DND-41 (cell line): ENCODE results near the gene RUFY3.

Source experiments
- ATAC-seq: fragments of 200-7000 bp; cut with Tn5 transposase; 3 replicates; pipeline ENCODE4 v1.9.1; 2021; ENCODE audit warnings: low read depth; ENCODE audit not compliant: insufficient read depth
- DNase-seq: peaks from one replicate; pipeline ENCODE4 v3.0.0-alpha.2; 2020
- H2AFZ ChIP-seq: 2 replicates; pipeline ENCODE4 v1.6.0; 2012; ENCODE audit warnings: low read depth, low read length
- H3K27ac ChIP-seq: 2 replicates; pipeline ENCODE4 v1.5.1; 2012; ENCODE audit warnings: low read length, inconsistent platforms
- H3K27me3 ChIP-seq: fragments of 200-600 bp; sonication (generic); 2 replicates; pipeline ENCODE4 v1.6.0; 2012; ENCODE audit warnings: low read length, mild to moderate bottlenecking, inconsistent platforms; ENCODE audit not compliant: insufficient read depth, poor library complexity
- H3K36me3 ChIP-seq: 2 replicates; pipeline ENCODE4 v1.5.1; 2012; ENCODE audit warnings: low read length, inconsistent platforms; ENCODE audit not compliant: insufficient read depth
- H3K4me1 ChIP-seq: 2 replicates; pipeline ENCODE4 v1.5.1; 2012; ENCODE audit warnings: mild to moderate bottlenecking, low read length; ENCODE audit not compliant: insufficient read depth
- H3K4me2 ChIP-seq: 2 replicates; pipeline ENCODE4 v1.6.0; 2012; ENCODE audit warnings: mild to moderate bottlenecking, moderate library complexity, low read length, inconsistent platforms; ENCODE audit not compliant: insufficient read depth
- H3K4me3 ChIP-seq, 2 experiments: fragments of 200-600 bp in 1 of 2; shearing (Covaris generic) in 1 of 2; 2 replicates each; pipeline ENCODE4 v1.5.1; 2012 to 2016; ENCODE audit warnings: inconsistent platforms in 2 of 2, low read length in 2 of 2, mild to moderate bottlenecking in 2 of 2, low read depth in 1 of 2, moderate library complexity in 1 of 2
- H3K79me2 ChIP-seq: 2 replicates; pipeline ENCODE4 v1.6.0; 2012; ENCODE audit warnings: low read length, inconsistent platforms; ENCODE audit not compliant: insufficient read depth
- H3K9ac ChIP-seq: 2 replicates; pipeline ENCODE4 v1.6.0; 2012; ENCODE audit warnings: low read depth, mild to moderate bottlenecking, inconsistent platforms, low read length, moderate library complexity
- H3K9me3 ChIP-seq: 2 replicates; pipeline ENCODE4 v1.5.1; 2012; ENCODE audit warnings: low read length, moderate library complexity, mild to moderate bottlenecking, inconsistent platforms; ENCODE audit not compliant: insufficient read depth, severe bottlenecking
- H4K20me1 ChIP-seq: 2 replicates; pipeline ENCODE4 v1.6.0; 2012; ENCODE audit warnings: low read length; ENCODE audit not compliant: insufficient read depth
- EZH2 ChIP-seq: IDR thresholded peaks from 3 replicates; pipeline ENCODE4 v1.6.1; 2012; ENCODE audit warnings: borderline replicate concordance, low read depth, mild to moderate bottlenecking, moderate library complexity, low read length, inconsistent platforms; ENCODE audit not compliant: severe bottlenecking
- TF ChIP-seq, protein P1 (sequence below): IDR thresholded peaks from 2 replicates; pipeline ENCODE4 v1.5.1; 2012; ENCODE audit warnings: borderline replicate concordance, low read length, moderate library complexity, mild to moderate bottlenecking; ENCODE audit not compliant: poor library complexity, severe bottlenecking; ENCODE audit errors: extremely low read depth

RUFY3 gene

GRCh38 chr4:70718811-70719604 lies 2.8 kb upstream of the RUFY3 start:
- no peak overlapping the region for H3K9ac ChIP-seq
- TF ChIP-seq, protein P1, sequence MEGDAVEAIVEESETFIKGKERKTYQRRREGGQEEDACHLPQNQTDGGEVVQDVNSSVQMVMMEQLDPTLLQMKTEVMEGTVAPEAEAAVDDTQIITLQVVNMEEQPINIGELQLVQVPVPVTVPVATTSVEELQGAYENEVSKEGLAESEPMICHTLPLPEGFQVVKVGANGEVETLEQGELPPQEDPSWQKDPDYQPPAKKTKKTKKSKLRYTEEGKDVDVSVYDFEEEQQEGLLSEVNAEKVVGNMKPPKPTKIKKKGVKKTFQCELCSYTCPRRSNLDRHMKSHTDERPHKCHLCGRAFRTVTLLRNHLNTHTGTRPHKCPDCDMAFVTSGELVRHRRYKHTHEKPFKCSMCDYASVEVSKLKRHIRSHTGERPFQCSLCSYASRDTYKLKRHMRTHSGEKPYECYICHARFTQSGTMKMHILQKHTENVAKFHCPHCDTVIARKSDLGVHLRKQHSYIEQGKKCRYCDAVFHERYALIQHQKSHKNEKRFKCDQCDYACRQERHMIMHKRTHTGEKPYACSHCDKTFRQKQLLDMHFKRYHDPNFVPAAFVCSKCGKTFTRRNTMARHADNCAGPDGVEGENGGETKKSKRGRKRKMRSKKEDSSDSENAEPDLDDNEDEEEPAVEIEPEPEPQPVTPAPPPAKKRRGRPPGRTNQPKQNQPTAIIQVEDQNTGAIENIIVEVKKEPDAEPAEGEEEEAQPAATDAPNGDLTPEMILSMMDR, result no peak
- H3K4me2 ChIP-seq, result no peak overlapping the region
- peaks cover 98% of the 10 kb centered on the region for H3K79me2 ChIP-seq
- DNase-seq (no peak), ATAC-seq (no peak)
- H3K27ac ChIP-seq, result no peak overlapping the region
- no peaks in the 10 kb centered on the region; the same call in 1 of the 2 replicates for H4K20me1 ChIP-seq
- H3K4me3 ChIP-seq, result no peak overlapping the region
- H3K27me3 ChIP-seq, result no peaks in the 10 kb centered on the region
- H3K4me1 ChIP-seq, result peaks cover 40% of the 10 kb centered on the region
- H2AFZ ChIP-seq, result no peak overlapping the region
- peaks cover 8% of the 10 kb centered on the region; the same call in 1 of the 2 replicates for H3K36me3 ChIP-seq
- no peaks in the 10 kb centered on the region for H3K9me3 ChIP-seq

GRCh38 chr4:70722199-70722791 lies 531 bp downstream of the RUFY3 start:
- DNase-seq, result peak; percentile 68
- peak overlapping the region; percentile 31 for H3K9ac ChIP-seq

DNA sequence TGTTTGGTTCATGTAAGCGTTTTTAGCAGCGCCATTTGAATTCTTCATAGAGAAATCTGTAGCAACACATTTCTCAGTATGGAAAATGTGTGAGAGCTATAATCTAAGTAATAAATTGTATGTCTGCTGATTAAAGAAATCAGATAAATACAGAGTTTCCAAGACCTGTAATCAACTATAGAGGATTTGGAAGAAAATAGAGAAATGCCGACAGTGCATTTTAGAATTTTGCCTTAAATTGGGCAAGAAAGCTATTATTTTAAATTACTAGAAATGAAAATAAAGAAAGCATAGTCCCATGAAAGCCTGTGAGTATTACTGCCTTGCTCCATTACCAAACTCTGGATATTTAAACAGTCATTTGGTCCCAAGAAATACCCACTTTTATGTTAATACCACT lies 2.7 kb downstream of the RUFY3 start:
- peaks cover 98% of the 10 kb centered on the region for H3K79me2 ChIP-seq
- no peak for TF ChIP-seq EZH2
- TF ChIP-seq, protein P1, result no peak

More at GRCh38 chr4:70722199-70722791, 531 bp downstream of the RUFY3 start:
- ATAC-seq, result peak; percentile 78
- H3K36me3 ChIP-seq, result peaks cover 17% of the 10 kb centered on the region; the same call in 1 of the 2 replicates
- H2AFZ ChIP-seq, result no peak overlapping the region
- H3K79me2 ChIP-seq, result peaks cover 97% of the 10 kb centered on the region
- no peak for TF ChIP-seq EZH2
- TF ChIP-seq, protein P1, result no peak
- H3K4me3 ChIP-seq, result peak overlapping the region in 1 of 2 experiments; percentile 44; a peak in 2 of 4 replicates
- no peaks in the 10 kb centered on the region for H3K27me3 ChIP-seq
- no peaks in the 10 kb centered on the region for H3K9me3 ChIP-seq
- peak overlapping the region; percentile 60 for H3K27ac ChIP-seq
- peaks cover 50% of the 10 kb centered on the region for H3K4me1 ChIP-seq
- H3K4me2 ChIP-seq, result peak overlapping the region; percentile 53
- no peaks in the 10 kb centered on the region; the same call in 1 of the 2 replicates for H4K20me1 ChIP-seq

More for the DNA sequence above, 2.7 kb downstream of the RUFY3 start:
- DNase-seq (no peak), ATAC-seq (no peak)
- Histone ChIP-seq H3K4me1 (peaks cover 62% of the 10 kb centered on the region), H3K27ac (no peak overlapping the region), H3K36me3 (peaks cover 17% of the 10 kb centered on the region; the same call in 1 of the 2 replicates), H2AFZ (no peak overlapping the region), H3K27me3 (no peaks in the 10 kb centered on the region), H4K20me1 (no peaks in the 10 kb centered on the region; the same call in 1 of the 2 replicates), H3K9ac (no peak overlapping the region), H3K4me2 (no peak overlapping the region), H3K9me3 (no peaks in the 10 kb centered on the region), H3K4me3 (no peak overlapping the region)
